Transverse colon (tissue), 4 donors: ENCODE data around the gene FAM9B. TPM values are rescaled to one million over a fixed set of nuclear protein-coding genes. Genes with fewer than 3 reads are reported as not detected.

Experiments
- DNase-seq: peaks from one replicate; pipeline ENCODE4 v3.0.0-alpha.2; 2019
- H3K27ac ChIP-seq, 4 donors: fragments of 200-600 bp; sonication (generic); 2 replicates each; pipeline ENCODE4 v1.5.1; 2016 to 2018; ENCODE audit warnings: inconsistent platforms in 4 of 4
- H3K27me3 ChIP-seq: fragments of 200-600 bp; sonication (generic); 2 replicates; pipeline ENCODE4 v1.5.1; 2017; ENCODE audit warnings: inconsistent platforms
- H3K36me3 ChIP-seq, 4 donors: fragments of 200-600 bp; sonication (generic); 2 replicates each; pipeline ENCODE4 v1.5.1; 2017 to 2019; ENCODE audit warnings: inconsistent platforms in 4 of 4
- H3K4me1 ChIP-seq, 4 donors: fragments of 200-600 bp; sonication (generic); 2 replicates each; pipeline ENCODE4 v1.5.1; 2017 to 2020; ENCODE audit warnings: inconsistent platforms in 4 of 4
- H3K4me3 ChIP-seq, 4 donors: fragments of 200-600 bp; sonication (generic); 1 replicate in 1 of 4; 2 replicates in 3 of 4; pipeline versions ENCODE4 v1.5.1 to v1.6.1; 2017 to 2019; ENCODE audit warnings: inconsistent platforms in 4 of 4
- H3K9me3 ChIP-seq, 2 donors: fragments of 200-600 bp; sonication (generic); 2 replicates each; pipeline ENCODE4 v1.5.1; 2017 to 2019; ENCODE audit warnings: inconsistent platforms in 2 of 2
- CTCF ChIP-seq, 5 experiments: fragments of 200-600 bp in 3 of 5; fragments of 450-650 bp in 2 of 5; sonication (generic) in 3 of 5; IDR thresholded peaks; 1 replicate in 2 of 5; 2 replicates in 3 of 5; pipeline ENCODE4 v1.5.1; 2016 to 2017; ENCODE audit warnings: antibody characterized with exemption in 5 of 5, inconsistent platforms in 3 of 5, mild to moderate bottlenecking in 2 of 5, moderate library complexity in 1 of 5
- EP300 ChIP-seq: sonication (generic); formaldehyde crosslinking; IDR thresholded peaks from one replicate; pipeline ENCODE4 v1.6.1; 2017; ENCODE audit warnings: antibody characterized with exemption, low read depth
- POLR2A ChIP-seq: fragments of 450-650 bp; IDR thresholded peaks from one replicate; pipeline ENCODE4 v1.6.1; 2016; ENCODE audit warnings: antibody characterized with exemption, mild to moderate bottlenecking, moderate library complexity
- POLR2AphosphoS5 ChIP-seq, 3 donors: sonication (generic); formaldehyde crosslinking; IDR thresholded peaks; one replicate each; pipeline ENCODE4 v1.6.1; 2016; ENCODE audit warnings: antibody characterized with exemption in 3 of 3
- WGBS, 2 donors: methylation state at CpG; one replicate each; pipeline ENCODE4 v1.1.5; 2018; ENCODE audit warnings: low coverage in 1 of 2; 5-methylcytosine and 5-hydroxymethylcytosine counted together
- in situ Hi-C, 4 donors: fragments of 200-750 bp; cut with MboI; loops; one replicate each; pipeline versions ENCODE4 v1.15.0 to v1.15.1; 2017; ENCODE audit warnings: low sequenced_read_pairs in 3 of 4, low pct_ligation_motif_present in 1 of 4, low pct_unique_long_range_greater_than_20kb in 1 of 4
- intact Hi-C: fragments of 100-400 bp; cut with DNase I; formaldehyde crosslinking; loops from one replicate; pipeline ENCODE4 v1.15.1; 2023; ENCODE audit warnings: low total_unique reads
- total RNA-seq, 4 donors: library from RNA; depleted of rRNA; stranded (reverse); fragments of >200 nt; gene quantifications; one replicate each; pipeline ENCODE4 v1.1.0, GENCODE V29; 2016

FAM9B gene
- total RNA-seq, 4 donors from 2014 or later, result not detected

GRCh38 chrX:9003041-9003440 is 30.9 kb downstream of the FAM9B start:
- TF ChIP-seq CTCF (IDR thresholded peaks at IDR 0.05) (no peak), POLR2A (no peak), POLR2AphosphoS5 (IDR thresholded peaks at IDR 0.05) (no peak), EP300 (no peak)
- H3K27me3 ChIP-seq, result no peaks in the 10 kb centered on the region
- H3K4me3 ChIP-seq, result no peak overlapping the region
- DNase-seq, result no peak
- intact Hi-C loops, result no loop called here
- H3K4me1 ChIP-seq, result no peaks in the 10 kb centered on the region
- H3K9me3 ChIP-seq, result no peaks in the 10 kb centered on the region
- no peaks in the 10 kb centered on the region for H3K36me3 ChIP-seq
- no peak overlapping the region for H3K27ac ChIP-seq
- WGBS, 2 donors, result 60% methylated on average over 3 of the region's 3 CpGs; no CpG with 5 or more reads in 1 of the 2 donors
- in situ Hi-C loops, result no loop called here

- no peaks in the 10 kb centered on the region for H3K27me3 ChIP-seq
- DNase-seq, result no peak
- intact Hi-C loops, result no loop called here
- 49% methylated on average over 4 of the region's 4 CpGs; no CpG with 5 or more reads in 1 of the 2 donors for WGBS, 2 donors
- TF ChIP-seq EP300 (no peak), POLR2AphosphoS5 (IDR thresholded peaks at IDR 0.05) (no peak), CTCF (IDR thresholded peaks at IDR 0.05) (no peak), POLR2A (no peak)
- H3K27ac ChIP-seq, result no peak overlapping the region
- H3K36me3 ChIP-seq, result no peaks in the 10 kb centered on the region
- in situ Hi-C loops, result no loop called here
- H3K4me3 ChIP-seq, result no peak overlapping the region
- H3K4me1 ChIP-seq, result no peaks in the 10 kb centered on the region
- no peaks in the 10 kb centered on the region for H3K9me3 ChIP-seq
Measured at GRCh38 chrX:8988446-8988845, 45.5 kb downstream of the FAM9B start.

GRCh38 chrX:8987672-8988250 is 46.2 kb downstream of the FAM9B start:
- DNase-seq, result no peak
- TF ChIP-seq POLR2AphosphoS5 (IDR thresholded peaks at IDR 0.05) (no peak), EP300 (no peak), CTCF (IDR thresholded peaks at IDR 0.05) (no peak), POLR2A (no peak)
- intact Hi-C loops, result no loop called here
- H3K4me3 ChIP-seq, result no peak overlapping the region
- WGBS, 2 donors, result 86% methylated on average over 6 of the region's 6 CpGs; no CpG with 5 or more reads in 1 of the 2 donors
- no peaks in the 10 kb centered on the region for H3K4me1 ChIP-seq
- H3K27ac ChIP-seq, result no peak overlapping the region
- no peaks in the 10 kb centered on the region for H3K27me3 ChIP-seq
- no peaks in the 10 kb centered on the region for H3K36me3 ChIP-seq
- in situ Hi-C loops, result no loop called here
- no peaks in the 10 kb centered on the region for H3K9me3 ChIP-seq

- Histone ChIP-seq H3K27me3 (no peaks in the 10 kb centered on the region), H3K36me3 (no peaks in the 10 kb centered on the region), H3K4me1 (no peaks in the 10 kb centered on the region), H3K9me3 (no peaks in the 10 kb centered on the region), H3K4me3 (no peak overlapping the region), H3K27ac (no peak overlapping the region)
- TF ChIP-seq EP300 (no peak), POLR2A (no peak), POLR2AphosphoS5 (IDR thresholded peaks at IDR 0.05) (no peak), CTCF (IDR thresholded peaks at IDR 0.05) (no peak)
- DNase-seq, result no peak
- in situ Hi-C loops (no loop called here), intact Hi-C loops (no loop called here)
- WGBS, 2 donors, result 50 to 72% methylated on average over 1 to 2 of the region's 2 CpGs
Measured at GRCh38 chrX:8984231-8984630, 49.7 kb downstream of the FAM9B start.
